ENCODE results near the gene OR8S1.

Gene OR8S1

DNA sequence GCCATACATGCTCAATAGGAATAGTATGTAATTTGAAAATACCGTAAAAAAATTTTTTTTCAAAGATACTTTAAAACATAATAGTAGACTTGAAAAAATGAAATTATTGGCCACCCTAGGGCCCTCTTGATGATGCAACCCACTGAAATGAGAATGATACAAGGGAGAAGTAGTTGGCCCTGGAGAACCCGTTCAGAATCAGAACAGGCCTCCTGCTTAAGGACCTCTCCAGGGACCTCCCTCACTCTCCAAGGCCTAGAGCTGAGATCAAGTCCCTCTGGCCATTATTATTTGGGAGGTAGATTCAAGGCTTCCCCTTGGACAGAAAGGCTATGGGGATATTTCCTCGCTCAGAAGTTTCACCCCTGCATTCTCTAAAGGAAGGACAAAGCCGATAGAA lies 32.5 kb downstream of the OR8S1 start:
- no peak for FAIRE-seq

DNA sequence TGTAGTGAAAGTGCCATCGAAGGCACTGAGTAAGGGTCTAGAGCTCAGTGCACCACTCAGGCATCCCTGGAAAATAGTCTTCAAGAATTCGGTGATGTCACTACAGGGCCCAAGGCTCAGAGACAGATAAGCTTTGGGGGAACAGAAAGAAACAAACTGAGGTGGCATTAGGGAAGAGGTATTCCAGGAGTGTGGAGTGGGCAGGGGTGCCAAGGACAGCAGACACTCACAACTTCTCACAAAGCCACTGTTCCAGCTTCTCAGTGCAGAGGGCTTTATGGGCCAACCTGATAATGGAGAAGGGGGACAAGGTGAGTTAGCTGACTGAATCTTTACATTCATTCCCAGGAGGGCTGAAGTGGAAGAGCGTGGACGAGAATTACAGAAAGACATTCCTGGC lies 42.3 kb downstream of the OR8S1 start:
- no peak for FAIRE-seq

DNA sequence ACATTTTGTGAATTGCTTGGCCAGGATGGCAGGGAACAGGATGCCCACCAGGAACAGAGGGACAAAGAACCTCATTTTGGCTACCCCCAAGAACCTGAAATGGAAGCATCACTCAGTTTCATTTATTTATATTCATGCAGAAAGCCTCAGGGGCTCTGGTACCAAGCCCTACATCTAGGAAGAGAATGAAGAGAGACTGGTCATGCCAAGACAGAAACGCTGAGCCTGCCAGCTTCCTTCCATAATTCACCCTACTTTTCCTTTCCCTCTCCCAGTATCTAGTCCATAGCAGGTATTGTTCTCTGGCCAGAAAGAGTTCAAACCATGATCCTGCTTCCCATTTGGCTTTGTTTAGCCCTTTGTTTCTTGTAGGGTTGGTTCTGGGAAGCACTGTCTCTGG lies 44.5 kb downstream of the OR8S1 start, which contains the start of gene LALBA:
TSS of gene LALBA (minus strand) at position 101 of the 400 bp plus-strand sequence. CDS start at position 75, 26 bp downstream.
- no peak for FAIRE-seq

DNA sequence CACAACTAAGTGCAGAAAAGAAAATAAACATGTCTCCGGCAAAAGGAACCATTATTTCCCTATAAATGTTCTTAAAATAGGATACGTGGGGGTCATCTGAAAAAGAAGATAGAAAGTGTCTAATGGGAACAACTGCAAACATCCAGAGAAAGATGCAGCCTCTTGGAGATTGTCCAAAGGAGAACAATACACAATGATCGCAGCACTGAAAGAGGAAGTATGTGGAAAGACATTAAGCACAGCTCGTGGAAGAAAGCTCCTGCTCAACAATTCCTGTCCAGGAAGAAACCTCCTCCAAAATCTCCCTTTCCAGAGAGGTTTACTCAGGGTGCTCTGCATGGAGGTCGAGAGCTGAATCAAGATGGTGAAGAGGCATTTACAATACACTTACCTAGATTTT lies 46.9 kb downstream of the OR8S1 start:
- FAIRE-seq = no peak
